Activated CD4-positive, alpha-beta memory T cell treated with anti-CD3 and anti-CD28 coated beads for 36 hours (primary cell): Measurements from ENCODE around the gene USP20. TPM values are rescaled to one million over a fixed set of nuclear protein-coding genes. Genes with fewer than 3 reads are reported as not detected.

Experiments
- CTCF ChIA-PET: fragments of 350-600 bp; sonication (Branson Sonifier 250); formaldehyde crosslinking; loops from one replicate; lab custom pipeline; 2021; ENCODE audit warnings: antibody characterized with exemption, inconsistent platforms; lab: Charles Lee
- POLR2A ChIA-PET: fragments of 350-600 bp; sonication (Branson Sonifier 250); formaldehyde crosslinking; loops from one replicate; lab custom pipeline; 2021; ENCODE audit warnings: antibody characterized with exemption; lab: Charles Lee
- DNase-seq: peaks from one replicate; pipeline ENCODE4 v3.0.0-alpha.2; 2020
- H3K27ac Mint-ChIP-seq: one replicate; pipeline ENCODE4 v1.8.0; 2021; ENCODE audit warnings: mixed read lengths
- H3K27me3 Mint-ChIP-seq: one replicate; pipeline ENCODE4 v1.8.0; 2021; ENCODE audit warnings: mixed read lengths
- H3K36me3 Mint-ChIP-seq: one replicate; pipeline ENCODE4 v1.8.0; 2021; ENCODE audit warnings: mixed read lengths
- H3K4me1 Mint-ChIP-seq: one replicate; pipeline ENCODE4 v1.8.0; 2021; ENCODE audit warnings: low read depth, mixed read lengths
- H3K4me3 Mint-ChIP-seq: one replicate; pipeline ENCODE4 v1.8.0; 2021; ENCODE audit warnings: mild to moderate bottlenecking, mixed read lengths
- H3K9me3 Mint-ChIP-seq: one replicate; pipeline ENCODE4 v1.8.0; 2021; ENCODE audit warnings: mixed read lengths
- intact Hi-C: fragments of 100-400 bp; cut with micrococcal nuclease; formaldehyde crosslinking; loops from one replicate; pipeline ENCODE4 v1.15.1; 2023
- total RNA-seq, 2 experiments: library from RNA; stranded (reverse); gene quantifications; one replicate each; pipeline ENCODE4 v1.2.3, GENCODE V29; 2021

Gene USP20
- total RNA-seq, 2 experiments from 2014 or later = 51.6 to 55.3 TPM

DNA sequence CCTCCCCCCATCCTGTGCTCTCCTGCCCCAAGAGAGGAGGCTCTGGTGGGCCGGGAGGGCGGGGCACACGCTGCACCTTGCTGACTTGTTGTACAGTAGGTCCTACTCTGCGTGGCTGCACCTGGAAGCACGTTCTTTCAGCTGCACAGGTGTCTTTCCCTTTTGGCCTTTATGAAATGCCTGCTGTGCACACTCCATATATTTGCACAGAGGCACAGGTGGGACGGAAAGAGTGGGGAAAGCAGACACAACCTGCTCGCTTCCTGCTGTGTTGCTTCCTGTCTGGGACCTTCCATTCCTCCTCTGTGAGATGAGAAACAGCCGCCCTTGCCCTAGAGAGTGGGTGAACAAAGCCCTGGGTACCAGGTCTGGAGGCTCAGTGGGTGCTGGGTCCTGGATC, 4.8 kb downstream of the USP20 start:
- H3K36me3 Mint-ChIP-seq = peaks cover under 1% of the 10 kb centered on the region
- ChIA-PET POLR2A (no interaction called here), CTCF (no interaction called here)
- peak overlapping the region; percentile 82 for H3K27ac Mint-ChIP-seq
- H3K9me3 Mint-ChIP-seq = no peaks in the 10 kb centered on the region
- H3K27me3 Mint-ChIP-seq = no peaks in the 10 kb centered on the region
- H3K4me3 Mint-ChIP-seq = no peak overlapping the region
- peaks cover 59% of the 10 kb centered on the region for H3K4me1 Mint-ChIP-seq
- intact Hi-C loops = no loop called here
- DNase-seq = peak; percentile 20

GRCh38 chr9:129841071-129841470, 5.8 kb downstream of the USP20 start:
- H3K4me1 Mint-ChIP-seq = peaks cover 65% of the 10 kb centered on the region
- peak overlapping the region; percentile 54 for H3K27ac Mint-ChIP-seq
- POLR2A ChIA-PET = no interaction called here
- H3K36me3 Mint-ChIP-seq = no peaks in the 10 kb centered on the region
- H3K4me3 Mint-ChIP-seq = no peak overlapping the region
- no peak for DNase-seq
- intact Hi-C loops = no loop called here
- CTCF ChIA-PET = no interaction called here
- no peaks in the 10 kb centered on the region for H3K9me3 Mint-ChIP-seq
- H3K27me3 Mint-ChIP-seq = no peaks in the 10 kb centered on the region

GRCh38 chr9:129845373-129845772, 10.1 kb downstream of the USP20 start:
- no peaks in the 10 kb centered on the region for H3K9me3 Mint-ChIP-seq
- H3K4me3 Mint-ChIP-seq = no peak overlapping the region
- CTCF ChIA-PET = interaction anchor here (1.3 to 1.4 kb wide), 2 partner anchors 19 to 703 kb away, joined by 3 to 4 read pairs; no protein-coding TSS in a partner anchor
- peaks cover 26% of the 10 kb centered on the region for H3K4me1 Mint-ChIP-seq
- intact Hi-C loops = no loop called here
- no peak for DNase-seq
- H3K27ac Mint-ChIP-seq = peak overlapping the region; percentile 79
- H3K27me3 Mint-ChIP-seq = no peaks in the 10 kb centered on the region
- peaks cover 2% of the 10 kb centered on the region for H3K36me3 Mint-ChIP-seq
- POLR2A ChIA-PET = interaction anchor here (1.3 kb wide), 1 partner anchor 20 kb away, joined by 3 read pairs; no protein-coding TSS in a partner anchor

DNA sequence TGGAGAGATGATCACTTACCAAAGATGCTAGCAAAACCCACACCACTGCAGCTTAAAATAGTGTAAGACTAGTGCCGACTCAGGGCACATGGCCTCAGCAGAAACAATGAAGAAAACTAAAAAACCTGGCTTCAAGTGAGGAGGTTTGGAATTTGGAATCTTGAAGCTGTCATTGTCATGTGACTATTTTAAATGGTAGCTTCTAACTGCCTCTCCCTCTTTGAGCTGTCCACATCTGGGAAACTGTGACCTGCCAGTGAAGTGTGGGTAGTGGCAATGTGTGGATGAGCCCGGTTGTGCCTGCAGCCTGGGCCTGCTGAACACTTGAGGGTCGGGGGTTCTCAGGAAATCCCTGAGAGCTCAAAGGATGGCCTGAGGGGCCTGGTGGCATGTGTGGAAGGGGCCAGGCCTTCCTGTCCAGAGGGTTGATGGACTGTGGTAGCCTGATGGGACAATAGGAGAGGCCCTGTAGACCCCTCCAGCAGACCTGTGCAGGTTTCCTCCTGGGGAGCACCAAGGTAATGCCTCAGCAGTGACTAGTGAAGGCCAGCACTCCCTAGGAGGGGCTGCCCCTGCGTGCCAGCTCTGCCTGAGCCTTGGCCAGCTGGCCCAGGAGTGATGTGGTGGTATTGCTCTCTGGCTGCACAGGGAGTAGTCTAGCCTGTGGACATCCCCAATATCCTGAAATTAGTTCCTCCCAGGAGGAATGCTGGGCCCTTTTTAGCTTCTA, 13.6 kb downstream of the USP20 start:
- no peaks in the 10 kb centered on the region for H3K9me3 Mint-ChIP-seq
- H3K27me3 Mint-ChIP-seq = no peaks in the 10 kb centered on the region
- H3K4me1 Mint-ChIP-seq = peaks cover 21% of the 10 kb centered on the region
- peaks cover 19% of the 10 kb centered on the region for H3K36me3 Mint-ChIP-seq
- CTCF ChIA-PET = no interaction called here
- POLR2A ChIA-PET = interaction anchor here (0.6 kb wide), 2 partner anchors 23 to 29 kb away, joined by 3 to 5 read pairs; no protein-coding TSS in a partner anchor
- intact Hi-C loops = no loop called here
- no peak for DNase-seq
- no peak overlapping the region for H3K4me3 Mint-ChIP-seq
- H3K27ac Mint-ChIP-seq = no peak overlapping the region

GRCh38 chr9:129849901-129850300, 14.6 kb downstream of the USP20 start:
- CTCF ChIA-PET = no interaction called here
- Mint-ChIP-seq H3K27ac (no peak overlapping the region), H3K9me3 (no peaks in the 10 kb centered on the region), H3K36me3 (peaks cover 29% of the 10 kb centered on the region), H3K27me3 (no peaks in the 10 kb centered on the region), H3K4me1 (peaks cover 28% of the 10 kb centered on the region), H3K4me3 (no peak overlapping the region)
- POLR2A ChIA-PET = no interaction called here
- no peak for DNase-seq
- intact Hi-C loops = no loop called here

DNA sequence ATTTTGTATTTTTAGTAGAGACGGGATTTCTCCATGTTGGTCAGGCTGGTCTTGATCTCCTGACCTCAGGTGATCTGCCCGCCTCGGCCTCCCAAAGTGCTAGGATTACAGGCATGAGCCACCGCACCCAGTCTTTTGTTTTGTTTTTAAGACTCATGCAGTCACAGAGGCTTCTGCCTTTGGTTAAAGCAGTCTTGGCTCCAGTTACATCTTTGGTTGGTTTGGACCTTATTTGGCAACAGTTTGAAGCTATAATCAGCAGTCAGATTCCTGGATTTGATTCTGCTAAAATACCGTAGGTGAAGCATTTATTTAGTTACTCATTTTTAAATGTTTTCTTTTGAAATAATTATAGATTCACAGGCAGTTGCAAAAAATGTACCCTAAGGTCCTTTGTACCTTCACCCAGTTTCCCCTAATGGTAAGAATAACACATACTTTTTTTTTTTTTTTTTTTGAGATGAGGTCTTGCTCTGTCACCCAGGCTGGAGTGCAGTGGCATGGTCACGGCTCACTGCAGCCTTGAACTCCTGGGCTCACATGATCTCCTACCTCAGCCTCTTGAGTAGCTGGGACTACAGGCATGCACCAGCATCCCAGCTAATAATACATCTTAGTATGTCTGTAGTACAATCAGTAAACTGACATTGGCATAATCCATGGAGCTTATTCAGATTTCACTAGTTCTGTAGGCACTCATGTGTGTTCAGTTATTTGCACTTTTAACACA, 15.7 kb downstream of the USP20 start:
- POLR2A ChIA-PET = no interaction called here
- no peak for DNase-seq
- peaks cover 37% of the 10 kb centered on the region for H3K36me3 Mint-ChIP-seq
- peaks cover 23% of the 10 kb centered on the region for H3K4me1 Mint-ChIP-seq
- H3K9me3 Mint-ChIP-seq = no peaks in the 10 kb centered on the region
- no peak overlapping the region for H3K27ac Mint-ChIP-seq
- H3K4me3 Mint-ChIP-seq = no peak overlapping the region
- intact Hi-C loops = no loop called here
- CTCF ChIA-PET = interaction anchor here (1.5 kb wide), 1 partner anchor 10 kb away, joined by 4 read pairs; no protein-coding TSS in a partner anchor
- no peaks in the 10 kb centered on the region for H3K27me3 Mint-ChIP-seq

- intact Hi-C loops = no loop called here
- H3K4me3 Mint-ChIP-seq = no peak overlapping the region
- ChIA-PET CTCF (interaction anchor here (1.5 kb wide), 1 partner anchor 9 kb away, joined by 4 read pairs; no protein-coding TSS in a partner anchor), POLR2A (no interaction called here)
- H3K27ac Mint-ChIP-seq = no peak overlapping the region
- H3K9me3 Mint-ChIP-seq = no peaks in the 10 kb centered on the region
- H3K27me3 Mint-ChIP-seq = no peaks in the 10 kb centered on the region
- H3K36me3 Mint-ChIP-seq = peaks cover 37% of the 10 kb centered on the region
- H3K4me1 Mint-ChIP-seq = peaks cover 23% of the 10 kb centered on the region
- DNase-seq = no peak
Measured at GRCh38 chr9:129851821-129852220, 16.6 kb downstream of the USP20 start.

DNA sequence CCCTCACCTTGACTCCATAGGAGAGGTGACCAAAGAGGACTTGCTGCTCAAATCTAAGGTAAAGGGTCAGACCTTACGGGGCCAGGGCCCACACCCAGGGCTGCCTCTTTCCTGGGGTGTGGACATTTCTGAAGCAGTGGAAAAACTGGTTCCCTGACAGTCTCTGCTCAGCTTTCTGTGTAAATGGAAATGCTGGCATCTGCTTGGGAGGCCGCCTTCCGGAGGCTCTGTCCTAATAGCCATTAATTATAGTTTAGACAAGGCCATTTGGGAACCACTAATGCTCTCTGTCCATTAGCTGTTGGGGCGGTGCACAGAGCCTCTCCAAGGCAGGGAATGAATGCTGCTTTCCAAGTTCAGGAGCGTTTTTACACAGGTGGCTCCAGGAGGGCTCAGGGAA, 17.3 kb downstream of the USP20 start:
- CTCF ChIA-PET = no interaction called here
- Mint-ChIP-seq H3K27ac (no peak overlapping the region), H3K4me3 (no peak overlapping the region), H3K36me3 (peaks cover 35% of the 10 kb centered on the region), H3K27me3 (no peaks in the 10 kb centered on the region), H3K9me3 (no peaks in the 10 kb centered on the region), H3K4me1 (peaks cover 28% of the 10 kb centered on the region)
- no peak for DNase-seq
- intact Hi-C loops = no loop called here
- POLR2A ChIA-PET = no interaction called here

GRCh38 chr9:129853614-129854013, 18.4 kb downstream of the USP20 start:
- Mint-ChIP-seq H3K9me3 (no peaks in the 10 kb centered on the region), H3K4me3 (no peak overlapping the region), H3K4me1 (peaks cover 25% of the 10 kb centered on the region), H3K36me3 (peaks cover 41% of the 10 kb centered on the region), H3K27me3 (no peaks in the 10 kb centered on the region), H3K27ac (peak overlapping the region; percentile 39)
- CTCF ChIA-PET = interaction anchor here (0.9 kb wide), 1 partner anchor 12 kb away, joined by 4 read pairs; no protein-coding TSS in a partner anchor
- DNase-seq = no peak
- intact Hi-C loops = no loop called here
- POLR2A ChIA-PET = interaction anchor here (0.9 kb wide), 1 partner anchor 19 kb away, joined by 3 read pairs; the partner anchor contains the start of gene C9orf78

DNA sequence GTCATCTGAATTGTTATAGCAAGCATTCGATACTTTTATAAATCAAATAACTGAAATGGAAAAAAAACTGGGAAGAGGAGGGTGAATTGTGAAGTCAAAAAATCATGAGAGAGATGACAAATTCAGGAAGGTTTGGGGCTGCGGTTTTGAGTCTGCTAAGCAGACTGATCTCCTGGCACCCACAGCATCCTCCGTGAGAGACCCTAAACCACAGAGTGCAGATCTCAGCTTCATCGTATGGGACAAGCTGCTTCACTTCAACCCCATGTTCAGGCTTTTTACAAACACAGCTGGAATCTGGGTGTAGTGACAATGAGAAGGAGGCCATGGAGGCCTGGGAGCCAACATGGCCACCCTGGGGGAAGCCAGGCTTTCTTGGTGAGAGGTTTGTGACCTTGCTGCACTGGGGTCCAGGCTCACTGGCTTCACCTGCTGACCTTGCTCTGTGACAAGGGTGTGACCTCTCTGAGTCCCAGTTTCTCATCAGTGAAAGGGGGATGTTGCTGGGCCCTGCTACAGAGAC, 19.4 kb downstream of the USP20 start:
- peaks cover 42% of the 10 kb centered on the region for H3K36me3 Mint-ChIP-seq

DNA sequence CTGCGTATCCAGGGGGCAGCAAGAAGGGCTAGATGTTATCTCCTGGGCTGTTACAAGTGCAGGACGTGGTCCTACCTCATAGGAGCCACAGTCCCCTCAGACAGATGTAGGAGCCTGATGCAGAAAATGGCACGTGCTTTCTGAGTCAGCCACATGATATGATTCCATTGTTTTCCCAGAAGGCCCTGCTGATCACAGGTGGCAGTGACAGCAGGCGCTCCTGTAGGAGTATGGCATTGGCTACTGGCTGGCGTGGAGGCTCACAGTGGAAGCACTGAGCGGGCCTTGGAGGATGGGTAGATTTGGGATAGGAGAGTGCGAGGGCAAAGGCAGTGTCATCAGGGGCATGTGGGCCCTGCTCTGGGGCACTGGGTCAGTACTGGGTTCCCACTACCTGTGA, 21.9 kb downstream of the USP20 start:
- peak overlapping the region; percentile 58 for H3K27ac Mint-ChIP-seq
- peaks cover 44% of the 10 kb centered on the region for H3K4me1 Mint-ChIP-seq
- H3K27me3 Mint-ChIP-seq = no peaks in the 10 kb centered on the region
- intact Hi-C loops = no loop called here
- DNase-seq = no peak
- no peaks in the 10 kb centered on the region for H3K9me3 Mint-ChIP-seq
- peaks cover 50% of the 10 kb centered on the region for H3K36me3 Mint-ChIP-seq
- POLR2A ChIA-PET = no interaction called here
- CTCF ChIA-PET = no interaction called here
- H3K4me3 Mint-ChIP-seq = no peak overlapping the region

More for the DNA sequence above, 19.4 kb downstream of the USP20 start:
- H3K4me1 Mint-ChIP-seq = peaks cover 25% of the 10 kb centered on the region
- no peaks in the 10 kb centered on the region for H3K27me3 Mint-ChIP-seq
- CTCF ChIA-PET = no interaction called here
- POLR2A ChIA-PET = interaction anchor here (0.9 kb wide), 1 partner anchor 20 kb away, joined by 3 read pairs; the partner anchor contains the start of gene C9orf78
- no peaks in the 10 kb centered on the region for H3K9me3 Mint-ChIP-seq
- DNase-seq = no peak
- peak overlapping the region; percentile 50 for H3K27ac Mint-ChIP-seq
- no peak overlapping the region for H3K4me3 Mint-ChIP-seq
- intact Hi-C loops = no loop called here
